WTC11 (cell line): ENCODE results near the gene AP3M1. TPM values are rescaled to one million over a fixed set of nuclear protein-coding genes. Genes with fewer than 3 reads are reported as not detected.

ENCODE experiments used
- ATAC-seq: fragments of 200-7000 bp; cut with Tn5 transposase; 2 replicates; pipeline ENCODE4 v1.10.0; 2021; ENCODE audit warnings: mild to moderate bottlenecking, moderate library complexity
- CTCF ChIA-PET: fragments of 300-600 bp; sonication (Branson Sonifier 250); formaldehyde crosslinking; loops from one replicate; lab custom pipeline; 2021; ENCODE audit warnings: antibody characterized with exemption; lab: Charles Lee
- POLR2A ChIA-PET: fragments of 350-600 bp; sonication (Branson Sonifier 250); formaldehyde crosslinking; loops from one replicate; lab custom pipeline; 2021; ENCODE audit warnings: antibody characterized with exemption; lab: Charles Lee
- DNase-seq: peaks from one replicate; pipeline ENCODE4 v3.0.0; 2021; ENCODE audit warnings: low spot score
- H3K27ac Mint-ChIP-seq: 2 replicates; pipeline ENCODE4 v1.8.0; 2021; ENCODE audit warnings: mixed read lengths
- H3K27me3 Mint-ChIP-seq: 2 replicates; pipeline ENCODE4 v1.8.0; 2021; ENCODE audit warnings: low read depth, mild to moderate bottlenecking, moderate library complexity, mixed read lengths
- H3K36me3 Mint-ChIP-seq: 2 replicates; pipeline ENCODE4 v1.8.0; 2021; ENCODE audit warnings: mixed read lengths
- H3K4me1 Mint-ChIP-seq: 2 replicates; pipeline ENCODE4 v1.8.0; 2022; ENCODE audit warnings: mixed read lengths
- H3K4me3 Mint-ChIP-seq: 2 replicates; pipeline ENCODE4 v1.8.0; 2021; ENCODE audit warnings: mild to moderate bottlenecking, moderate library complexity, mixed read lengths
- H3K9me3 Mint-ChIP-seq: 2 replicates; pipeline ENCODE4 v1.8.0; 2021; ENCODE audit warnings: mixed read lengths
- AFF4 ChIP-seq: sonication (generic); formaldehyde crosslinking; IDR thresholded peaks from 2 replicates; pipeline ENCODE4 v1.8.1; 2023; ENCODE audit warnings: mild to moderate bottlenecking, missing genetic modification reagents, borderline replicate concordance
- AR ChIP-seq: fragments of 250-450 bp; sonication (Bioruptor Pico); IDR thresholded peaks from 2 replicates; pipeline ENCODE4 v1.9.0; 2021; ENCODE audit warnings: mild to moderate bottlenecking
- FOXJ3 ChIP-seq: sonication (generic); formaldehyde crosslinking; IDR thresholded peaks from 2 replicates; pipeline ENCODE4 v1.9.0; 2021; ENCODE audit warnings: missing genetic modification reagents, mild to moderate bottlenecking, borderline replicate concordance
- HMGA2 ChIP-seq: fragments of 250-450 bp; sonication (Bioruptor Pico); IDR thresholded peaks from 2 replicates; pipeline ENCODE4 v1.4.0; 2021; ENCODE audit warnings: mild to moderate bottlenecking, moderate library complexity
- JAZF1 ChIP-seq: fragments of 250-450 bp; sonication (Bioruptor Pico); IDR thresholded peaks from 2 replicates; pipeline ENCODE4 v1.9.0; 2021; ENCODE audit warnings: moderate library complexity, mild to moderate bottlenecking, inconsistent platforms
- MAX ChIP-seq: sonication (generic); formaldehyde crosslinking; IDR thresholded peaks from 2 replicates; pipeline ENCODE4 v1.8.0; 2022; ENCODE audit warnings: mild to moderate bottlenecking, missing genetic modification reagents
- MYBL2 ChIP-seq: sonication (generic); formaldehyde crosslinking; IDR thresholded peaks from 2 replicates; pipeline ENCODE4 v1.8.1; 2023; ENCODE audit warnings: mild to moderate bottlenecking, moderate library complexity, missing genetic modification reagents
- NR1H2 ChIP-seq: sonication (generic); formaldehyde crosslinking; IDR thresholded peaks from 2 replicates; pipeline ENCODE4 v1.9.0; 2021; ENCODE audit warnings: mild to moderate bottlenecking, moderate library complexity, missing genetic modification reagents
- PRDM15 ChIP-seq: sonication (generic); formaldehyde crosslinking; IDR thresholded peaks from 2 replicates; pipeline ENCODE4 v1.8.0; 2022; ENCODE audit warnings: missing genetic modification reagents
- SMAD3 ChIP-seq: sonication (generic); formaldehyde crosslinking; IDR thresholded peaks from 2 replicates; pipeline ENCODE4 v1.8.0; 2022; ENCODE audit warnings: missing genetic modification reagents, mild to moderate bottlenecking, borderline replicate concordance
- TEAD4 ChIP-seq: sonication (generic); formaldehyde crosslinking; IDR thresholded peaks from 2 replicates; pipeline ENCODE4 v1.8.0; 2022; ENCODE audit warnings: mild to moderate bottlenecking, missing genetic modification reagents
- USF1 ChIP-seq: sonication (generic); formaldehyde crosslinking; IDR thresholded peaks from 2 replicates; pipeline ENCODE4 v1.8.0; 2022; ENCODE audit warnings: mild to moderate bottlenecking, missing genetic modification reagents
- ZNF121 ChIP-seq: sonication (generic); formaldehyde crosslinking; IDR thresholded peaks from 2 replicates; pipeline ENCODE4 v1.8.0; 2023; ENCODE audit warnings: missing genetic modification reagents
- ZNF138 ChIP-seq: sonication (generic); formaldehyde crosslinking; conservative IDR thresholded peaks from 2 replicates; pipeline ENCODE4 v1.8.1; 2022; ENCODE audit warnings: mild to moderate bottlenecking, moderate library complexity, missing genetic modification reagents
- ZNF425 ChIP-seq: fragments of 250-450 bp; sonication (Bioruptor Pico); conservative IDR thresholded peaks from 2 replicates; pipeline ENCODE4 v1.9.0; 2021; ENCODE audit warnings: mild to moderate bottlenecking
- total RNA-seq: library from RNA; stranded (reverse); gene quantifications from 3 replicates; pipeline ENCODE4 v1.2.3, GENCODE V29; 2021

Gene AP3M1
- total RNA-seq, 1 experiment from 2014 or later: 37.3 TPM

- TF ChIP-seq AFF4 (CRISPR knock-in tag) (no peak), JAZF1 (CRISPR knock-in tag) (no peak), PRDM15 (CRISPR knock-in tag) (no peak), SMAD3 (CRISPR knock-in tag) (peak; percentile 35; the same call in 1 of the 2 replicates)
- TF ChIP-seq, all 79 proteins: peak for 43
These were observed 25.9 kb upstream of the AP3M1 start (continued) for GRCh38 chr10:74176380-74177139.

GRCh38 chr10:74175510-74176379, 25.1 kb upstream of the AP3M1 start:
- DNase-seq (no peak), ATAC-seq (no peak)
- Mint-ChIP-seq H3K36me3 (no peaks in the 10 kb centered on the region), H3K4me3 (peak overlapping the region; percentile 89), H3K4me1 (peaks cover 32% of the 10 kb centered on the region), H3K27ac (peak overlapping the region; percentile 94), H3K27me3 (no peaks in the 10 kb centered on the region), H3K9me3 (no peaks in the 10 kb centered on the region; the same call in 1 of the 2 replicates)
- peak; percentile 55; the same call in 1 of the 2 replicates for TF ChIP-seq ZNF121 (CRISPR knock-in tag)
- no peak for TF ChIP-seq MAX (CRISPR knock-in tag)
- TF ChIP-seq FOXJ3 (CRISPR knock-in tag): no peak
- TF ChIP-seq HMGA2 (CRISPR knock-in tag): no peak
- POLR2A ChIA-PET: interaction anchor here (0.6 to 1.7 kb wide), 3 partner anchors 9 to 621 kb away, joined by 4 to 16 read pairs (median 4); partner anchors contain the start of genes ADK and AP3M1
- CTCF ChIA-PET: no interaction called here

- Mint-ChIP-seq H3K9me3 (no peaks in the 10 kb centered on the region; the same call in 1 of the 2 replicates), H3K4me3 (no peak overlapping the region)
- POLR2A ChIA-PET: interaction anchor here (1.2 kb wide), 1 partner anchor 23 kb away, joined by 4 read pairs; the partner anchor contains the start of genes ADK and AP3M1
- TF ChIP-seq NR1H2 (CRISPR knock-in tag) (no peak), ZNF138 (CRISPR knock-in tag) (no peak), ZNF425 (CRISPR knock-in tag) (no peak), TEAD4 (no peak), USF1 (CRISPR knock-in tag) (no peak), MYBL2 (CRISPR knock-in tag) (no peak), AR (CRISPR knock-in tag) (no peak)
- TF ChIP-seq, all 79 proteins: peak for 0
- Mint-ChIP-seq H3K36me3 (no peaks in the 10 kb centered on the region), H3K27ac (0 out of 2 replicates have a peak overlapping the region, but pooled peaks have one; percentile 27), H3K27me3 (no peaks in the 10 kb centered on the region), H3K4me1 (peaks cover 27% of the 10 kb centered on the region)
- ATAC-seq: no peak
- no peak for DNase-seq
- CTCF ChIA-PET: no interaction called here
These were observed 23.9 kb upstream of the AP3M1 start for GRCh38 chr10:74174521-74174920.
